HL-60 (cell line): Measurements from ENCODE around the gene CRY1.

ENCODE experiments used
- DNase-seq, 2 experiments: peaks; one replicate each; pipeline ENCODE4 v3.0.0-alpha.2; 2010 to 2020; ENCODE audit warnings: low read depth in 1 of 2, low spot score in 1 of 2
- H3K27ac ChIP-seq: fragments of 250-450 bp; sonication (Bioruptor Pico); replicated peaks from 2 replicates; pipeline ENCODE4 v1.5.1; 2020; ENCODE audit warnings: mild to moderate bottlenecking, moderate library complexity
- H3K27me3 ChIP-seq: fragments of 250-450 bp; sonication (Bioruptor Pico); 2 replicates; pipeline ENCODE4 v1.5.1; 2021; ENCODE audit warnings: mild to moderate bottlenecking, moderate library complexity; ENCODE audit not compliant: insufficient read depth, poor library complexity, severe bottlenecking
- H3K4me3 ChIP-seq: replicated peaks from 2 replicates; pipeline ENCODE4 v1.5.1; 2011; ENCODE audit warnings: mild to moderate bottlenecking, control low read depth, low read length; ENCODE audit not compliant: insufficient read depth
- GABPA ChIP-seq: IDR thresholded peaks from 2 replicates; pipeline ENCODE4 v1.6.1; 2012; ENCODE audit warnings: low read depth
- POLR2AphosphoS5 ChIP-seq: IDR thresholded peaks from 2 replicates; pipeline ENCODE4 v1.6.1; 2012; ENCODE audit warnings: low read depth
- SPI1 ChIP-seq: IDR thresholded peaks from 2 replicates; pipeline ENCODE4 v1.6.1; 2012; ENCODE audit warnings: low read depth, mild to moderate bottlenecking, borderline replicate concordance
- TF ChIP-seq, protein P1 (sequence below): IDR thresholded peaks from one replicate; pipeline ENCODE4 v1.5.1; 2011; ENCODE audit warnings: low read length, control low read depth, inconsistent platforms; ENCODE audit not compliant: insufficient read depth
- TF ChIP-seq, protein P2 (sequence below): IDR thresholded peaks from 2 replicates; pipeline ENCODE4 v1.6.1; 2012; ENCODE audit warnings: low read depth; ENCODE audit not compliant: insufficient replicate concordance

CRY1 gene

DNA sequence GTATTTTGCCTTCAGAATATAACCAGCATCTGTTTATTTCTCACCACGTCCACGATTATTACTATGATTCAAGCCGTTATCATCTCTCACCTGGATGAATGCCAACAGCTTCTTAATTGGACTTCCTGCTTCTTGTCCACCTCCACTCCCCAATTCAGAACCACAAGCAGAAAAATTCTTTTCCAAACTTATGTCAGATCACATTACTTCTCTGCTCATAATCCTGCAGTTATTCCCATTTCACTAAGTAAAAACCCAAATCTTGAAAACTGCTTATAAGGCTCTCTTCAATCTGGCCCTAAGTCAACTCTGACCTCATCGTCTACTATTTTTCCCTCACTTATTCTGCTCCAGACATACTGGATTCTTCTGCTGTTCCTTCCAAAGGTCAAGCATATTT, 2.0 kb downstream of the CRY1 start:
- H3K27ac ChIP-seq = no peak overlapping the region
- TF ChIP-seq, protein P1, sequence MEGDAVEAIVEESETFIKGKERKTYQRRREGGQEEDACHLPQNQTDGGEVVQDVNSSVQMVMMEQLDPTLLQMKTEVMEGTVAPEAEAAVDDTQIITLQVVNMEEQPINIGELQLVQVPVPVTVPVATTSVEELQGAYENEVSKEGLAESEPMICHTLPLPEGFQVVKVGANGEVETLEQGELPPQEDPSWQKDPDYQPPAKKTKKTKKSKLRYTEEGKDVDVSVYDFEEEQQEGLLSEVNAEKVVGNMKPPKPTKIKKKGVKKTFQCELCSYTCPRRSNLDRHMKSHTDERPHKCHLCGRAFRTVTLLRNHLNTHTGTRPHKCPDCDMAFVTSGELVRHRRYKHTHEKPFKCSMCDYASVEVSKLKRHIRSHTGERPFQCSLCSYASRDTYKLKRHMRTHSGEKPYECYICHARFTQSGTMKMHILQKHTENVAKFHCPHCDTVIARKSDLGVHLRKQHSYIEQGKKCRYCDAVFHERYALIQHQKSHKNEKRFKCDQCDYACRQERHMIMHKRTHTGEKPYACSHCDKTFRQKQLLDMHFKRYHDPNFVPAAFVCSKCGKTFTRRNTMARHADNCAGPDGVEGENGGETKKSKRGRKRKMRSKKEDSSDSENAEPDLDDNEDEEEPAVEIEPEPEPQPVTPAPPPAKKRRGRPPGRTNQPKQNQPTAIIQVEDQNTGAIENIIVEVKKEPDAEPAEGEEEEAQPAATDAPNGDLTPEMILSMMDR = no peak
- TF ChIP-seq SPI1 (no peak), GABPA (no peak), POLR2AphosphoS5 (no peak)
- TF ChIP-seq, protein P2, sequence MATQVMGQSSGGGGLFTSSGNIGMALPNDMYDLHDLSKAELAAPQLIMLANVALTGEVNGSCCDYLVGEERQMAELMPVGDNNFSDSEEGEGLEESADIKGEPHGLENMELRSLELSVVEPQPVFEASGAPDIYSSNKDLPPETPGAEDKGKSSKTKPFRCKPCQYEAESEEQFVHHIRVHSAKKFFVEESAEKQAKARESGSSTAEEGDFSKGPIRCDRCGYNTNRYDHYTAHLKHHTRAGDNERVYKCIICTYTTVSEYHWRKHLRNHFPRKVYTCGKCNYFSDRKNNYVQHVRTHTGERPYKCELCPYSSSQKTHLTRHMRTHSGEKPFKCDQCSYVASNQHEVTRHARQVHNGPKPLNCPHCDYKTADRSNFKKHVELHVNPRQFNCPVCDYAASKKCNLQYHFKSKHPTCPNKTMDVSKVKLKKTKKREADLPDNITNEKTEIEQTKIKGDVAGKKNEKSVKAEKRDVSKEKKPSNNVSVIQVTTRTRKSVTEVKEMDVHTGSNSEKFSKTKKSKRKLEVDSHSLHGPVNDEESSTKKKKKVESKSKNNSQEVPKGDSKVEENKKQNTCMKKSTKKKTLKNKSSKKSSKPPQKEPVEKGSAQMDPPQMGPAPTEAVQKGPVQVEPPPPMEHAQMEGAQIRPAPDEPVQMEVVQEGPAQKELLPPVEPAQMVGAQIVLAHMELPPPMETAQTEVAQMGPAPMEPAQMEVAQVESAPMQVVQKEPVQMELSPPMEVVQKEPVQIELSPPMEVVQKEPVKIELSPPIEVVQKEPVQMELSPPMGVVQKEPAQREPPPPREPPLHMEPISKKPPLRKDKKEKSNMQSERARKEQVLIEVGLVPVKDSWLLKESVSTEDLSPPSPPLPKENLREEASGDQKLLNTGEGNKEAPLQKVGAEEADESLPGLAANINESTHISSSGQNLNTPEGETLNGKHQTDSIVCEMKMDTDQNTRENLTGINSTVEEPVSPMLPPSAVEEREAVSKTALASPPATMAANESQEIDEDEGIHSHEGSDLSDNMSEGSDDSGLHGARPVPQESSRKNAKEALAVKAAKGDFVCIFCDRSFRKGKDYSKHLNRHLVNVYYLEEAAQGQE = no peak
- no peaks in the 10 kb centered on the region for H3K27me3 ChIP-seq
- no peak for DNase-seq
- no peak overlapping the region for H3K4me3 ChIP-seq

DNA sequence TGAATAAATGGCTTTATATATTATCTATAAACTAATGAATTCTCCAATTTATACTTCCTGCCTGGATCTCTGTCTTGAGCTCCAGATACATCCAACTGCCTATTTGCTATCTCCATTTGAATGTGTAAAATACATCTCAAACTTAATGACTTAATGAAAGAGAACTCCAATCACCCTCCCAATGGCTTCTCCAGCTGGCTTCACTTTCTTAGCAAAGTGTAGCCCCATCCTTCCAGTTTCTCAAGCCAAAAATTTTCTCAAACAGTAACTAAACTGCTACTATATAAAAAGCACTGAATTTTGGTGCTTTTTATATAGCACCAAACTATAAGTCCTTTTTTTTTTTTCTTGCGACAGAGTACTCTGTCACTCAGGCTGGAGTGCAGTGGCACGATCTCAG, 2.6 kb downstream of the CRY1 start:
- TF ChIP-seq POLR2AphosphoS5 (no peak), SPI1 (no peak), GABPA (no peak)
- TF ChIP-seq, protein P1 = no peak
- TF ChIP-seq, protein P2 = no peak
- Histone ChIP-seq H3K27me3 (no peaks in the 10 kb centered on the region), H3K27ac (no peak overlapping the region), H3K4me3 (no peak overlapping the region)
- DNase-seq = no peak

DNA sequence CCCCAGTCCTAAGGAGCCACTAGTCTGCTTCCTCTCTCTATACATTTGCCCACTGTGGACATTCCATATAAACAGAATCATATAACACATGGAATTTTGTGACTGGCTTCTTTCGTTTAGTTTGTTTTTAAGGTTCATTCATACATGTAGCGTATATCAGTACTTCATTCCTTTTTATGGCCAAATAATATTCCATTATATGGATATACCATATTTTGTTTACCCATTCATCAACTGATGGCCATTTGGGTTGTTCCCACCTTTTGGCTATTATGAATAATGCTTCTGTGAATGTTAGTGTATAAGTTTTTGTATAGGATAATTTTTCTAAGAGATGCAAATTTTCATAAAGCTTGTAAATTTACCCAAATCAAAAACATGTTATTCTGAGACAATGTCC, 4.4 kb downstream of the CRY1 start:
- no peak for DNase-seq
- H3K4me3 ChIP-seq = no peak overlapping the region
- H3K27me3 ChIP-seq = no peaks in the 10 kb centered on the region
- TF ChIP-seq, protein P1 = no peak
- TF ChIP-seq, protein P2 = no peak
- TF ChIP-seq POLR2AphosphoS5 (no peak), GABPA (no peak), SPI1 (no peak)
- no peak overlapping the region for H3K27ac ChIP-seq
